ENCODE measurements around the gene XXYLT1.

GRCh38 chr3:195226900-195227447, 44.0 kb downstream of the XXYLT1 start:
- TF ChIP-seq ZFP30 (CRISPR knock-in tag; IDR thresholded peaks at IDR 0.05): no peak
- no peak for TF ChIP-seq SNAI2 (CRISPR knock-in tag; IDR thresholded peaks at IDR 0.05)
